Measurements from ENCODE around the gene NKX1-1.

GRCh38 chr4:1449833-1450741 lies 43.8 kb upstream of the NKX1-1 start:
- no peak for TF ChIP-seq CTCF (IDR thresholded peaks at IDR 0.05; ENCODE audit: control extremely low read depth in 1 of 3, insufficient read depth in 1 of 3, low read depth in 1 of 3, low read length in 3 of 3)
- TF ChIP-seq POLR2AphosphoS5 (IDR thresholded peaks at IDR 0.05; ENCODE audit: low read depth, low read length), result no peak
- no peak for TF ChIP-seq MAFK (IDR thresholded peaks at IDR 0.05; ENCODE audit: low read depth, low read length)
- TF ChIP-seq EZH2 (IDR thresholded peaks at IDR 0.05; ENCODE audit: low read depth, low read length, severe bottlenecking), result no peak
- no peak for TF ChIP-seq SUZ12 (IDR thresholded peaks at IDR 0.05; ENCODE audit: low read length)
- TF ChIP-seq POLR2A (IDR thresholded peaks at IDR 0.05; ENCODE audit: control extremely low read depth in 1 of 2, low read depth in 2 of 2, low read length in 2 of 2), result no peak
- TF ChIP-seq KDM1A (IDR thresholded peaks at IDR 0.05; ENCODE audit: borderline replicate concordance, low read length), result no peak
- no peak for TF ChIP-seq POU5F1 (IDR thresholded peaks at IDR 0.05; ENCODE audit: low read depth, low read length)
- no peak for TF ChIP-seq RNF2 (IDR thresholded peaks at IDR 0.05; ENCODE audit: borderline replicate concordance, low read depth, low read length, missing control alignments, poor library complexity, severe bottlenecking)
- no peak for TF ChIP-seq ASH2L (IDR thresholded peaks at IDR 0.05; ENCODE audit: low read length)
- no peak for TF ChIP-seq EP300 (IDR thresholded peaks at IDR 0.05; ENCODE audit: borderline replicate concordance in 1 of 2, low read depth in 2 of 2, low read length in 2 of 2)

All from H1 (cell line).